GM15510 (cell line): ENCODE data around the gene PAPPA.

Source experiments
- POLR2A ChIP-seq: IDR thresholded peaks from 3 replicates; pipeline ENCODE4 v1.6.1; 2011; ENCODE audit warnings: borderline replicate concordance; ENCODE audit not compliant: insufficient read length; ENCODE audit errors: extremely low read depth

Gene PAPPA, protein sequence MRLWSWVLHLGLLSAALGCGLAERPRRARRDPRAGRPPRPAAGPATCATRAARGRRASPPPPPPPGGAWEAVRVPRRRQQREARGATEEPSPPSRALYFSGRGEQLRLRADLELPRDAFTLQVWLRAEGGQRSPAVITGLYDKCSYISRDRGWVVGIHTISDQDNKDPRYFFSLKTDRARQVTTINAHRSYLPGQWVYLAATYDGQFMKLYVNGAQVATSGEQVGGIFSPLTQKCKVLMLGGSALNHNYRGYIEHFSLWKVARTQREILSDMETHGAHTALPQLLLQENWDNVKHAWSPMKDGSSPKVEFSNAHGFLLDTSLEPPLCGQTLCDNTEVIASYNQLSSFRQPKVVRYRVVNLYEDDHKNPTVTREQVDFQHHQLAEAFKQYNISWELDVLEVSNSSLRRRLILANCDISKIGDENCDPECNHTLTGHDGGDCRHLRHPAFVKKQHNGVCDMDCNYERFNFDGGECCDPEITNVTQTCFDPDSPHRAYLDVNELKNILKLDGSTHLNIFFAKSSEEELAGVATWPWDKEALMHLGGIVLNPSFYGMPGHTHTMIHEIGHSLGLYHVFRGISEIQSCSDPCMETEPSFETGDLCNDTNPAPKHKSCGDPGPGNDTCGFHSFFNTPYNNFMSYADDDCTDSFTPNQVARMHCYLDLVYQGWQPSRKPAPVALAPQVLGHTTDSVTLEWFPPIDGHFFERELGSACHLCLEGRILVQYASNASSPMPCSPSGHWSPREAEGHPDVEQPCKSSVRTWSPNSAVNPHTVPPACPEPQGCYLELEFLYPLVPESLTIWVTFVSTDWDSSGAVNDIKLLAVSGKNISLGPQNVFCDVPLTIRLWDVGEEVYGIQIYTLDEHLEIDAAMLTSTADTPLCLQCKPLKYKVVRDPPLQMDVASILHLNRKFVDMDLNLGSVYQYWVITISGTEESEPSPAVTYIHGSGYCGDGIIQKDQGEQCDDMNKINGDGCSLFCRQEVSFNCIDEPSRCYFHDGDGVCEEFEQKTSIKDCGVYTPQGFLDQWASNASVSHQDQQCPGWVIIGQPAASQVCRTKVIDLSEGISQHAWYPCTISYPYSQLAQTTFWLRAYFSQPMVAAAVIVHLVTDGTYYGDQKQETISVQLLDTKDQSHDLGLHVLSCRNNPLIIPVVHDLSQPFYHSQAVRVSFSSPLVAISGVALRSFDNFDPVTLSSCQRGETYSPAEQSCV (N-terminal part only)

DNA sequence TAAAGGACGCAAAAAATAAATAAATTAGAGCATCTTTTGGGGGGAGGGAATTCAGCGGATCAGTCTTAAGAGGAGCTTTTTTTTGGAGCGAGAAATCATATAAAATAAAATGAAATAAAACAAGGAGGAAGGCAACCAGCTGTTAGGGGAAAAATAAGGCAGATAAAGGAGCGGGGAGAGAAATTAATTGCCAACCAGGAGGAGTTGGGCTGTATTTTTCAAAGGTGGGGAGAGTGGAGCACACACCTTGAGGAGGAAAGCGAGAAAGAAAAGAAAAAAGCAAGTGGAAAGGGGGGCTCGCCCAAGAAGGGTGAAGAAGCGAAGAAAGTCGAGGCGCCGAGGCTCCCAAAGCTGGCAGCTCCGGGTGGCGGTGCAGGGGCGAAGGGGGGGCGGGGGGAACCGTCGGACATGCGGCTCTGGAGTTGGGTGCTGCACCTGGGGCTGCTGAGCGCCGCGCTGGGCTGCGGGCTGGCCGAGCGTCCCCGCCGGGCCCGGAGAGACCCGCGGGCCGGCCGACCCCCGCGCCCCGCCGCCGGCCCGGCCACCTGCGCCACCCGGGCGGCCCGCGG is at the start of gene PAPPA:
PAPPA (plus strand) TSS at position 27 of the 569 bp plus-strand sequence; CDS start at position 409, 382 bp downstream.
- TF ChIP-seq POLR2A, result no peak

DNA sequence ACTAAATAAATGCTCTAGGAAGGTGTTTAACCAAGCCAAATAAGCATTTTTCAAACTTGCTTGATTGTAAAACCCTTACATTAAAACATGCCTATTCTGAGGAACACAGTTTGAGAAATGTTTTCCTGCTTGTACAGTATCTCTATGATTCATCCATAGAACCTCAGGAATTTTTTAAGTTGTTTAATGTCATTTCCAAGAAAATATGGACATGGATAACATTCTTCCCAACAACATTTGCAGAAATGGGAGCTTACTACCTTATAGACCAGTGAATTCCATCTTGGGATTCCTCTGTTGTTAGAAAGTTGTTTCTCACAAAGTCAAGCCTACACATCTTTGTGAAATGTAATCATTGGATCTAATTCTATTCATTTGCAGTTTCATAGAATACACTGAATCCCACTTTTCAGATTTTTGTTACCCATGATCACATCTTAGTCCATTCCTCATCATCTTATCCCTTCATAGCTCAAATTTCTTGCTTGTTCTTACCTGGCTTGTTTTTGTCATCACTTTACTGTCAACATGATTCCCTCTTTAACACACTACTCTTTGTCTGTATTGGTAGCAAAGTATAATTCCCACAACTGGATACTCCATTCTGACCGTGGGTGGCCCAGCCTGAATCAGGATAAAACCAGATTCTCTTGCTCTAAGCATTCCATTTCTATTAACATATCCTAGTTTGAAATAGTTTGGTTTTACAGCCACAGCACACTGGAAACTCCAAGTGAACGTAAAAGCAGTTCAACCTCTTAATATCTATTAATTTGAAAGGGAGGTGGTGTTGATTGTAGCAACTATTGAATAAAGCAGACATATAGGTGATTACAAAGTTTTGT is 49.4 kb upstream of the PAPPA start:
- TF ChIP-seq POLR2A, result no peak

DNA sequence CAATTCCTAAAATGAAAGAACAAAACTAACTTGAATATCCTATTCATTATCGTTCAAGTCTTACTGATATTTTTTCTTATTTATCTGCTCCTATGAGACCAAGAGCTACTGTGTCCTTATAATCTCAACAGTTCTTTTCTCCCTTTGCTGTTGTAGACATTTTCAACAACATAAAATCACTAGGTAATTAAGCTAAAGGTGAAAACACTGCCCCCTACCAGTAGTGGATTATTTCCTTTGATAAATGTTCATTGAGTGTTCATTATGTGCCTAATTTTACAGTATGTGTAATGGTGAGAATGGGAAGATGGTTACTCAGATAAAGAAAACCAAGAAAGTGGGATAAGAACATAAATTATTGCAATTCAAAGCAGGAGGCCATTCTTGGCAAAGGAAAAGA is 41.4 kb upstream of the PAPPA start:
- no peak for TF ChIP-seq POLR2A

DNA sequence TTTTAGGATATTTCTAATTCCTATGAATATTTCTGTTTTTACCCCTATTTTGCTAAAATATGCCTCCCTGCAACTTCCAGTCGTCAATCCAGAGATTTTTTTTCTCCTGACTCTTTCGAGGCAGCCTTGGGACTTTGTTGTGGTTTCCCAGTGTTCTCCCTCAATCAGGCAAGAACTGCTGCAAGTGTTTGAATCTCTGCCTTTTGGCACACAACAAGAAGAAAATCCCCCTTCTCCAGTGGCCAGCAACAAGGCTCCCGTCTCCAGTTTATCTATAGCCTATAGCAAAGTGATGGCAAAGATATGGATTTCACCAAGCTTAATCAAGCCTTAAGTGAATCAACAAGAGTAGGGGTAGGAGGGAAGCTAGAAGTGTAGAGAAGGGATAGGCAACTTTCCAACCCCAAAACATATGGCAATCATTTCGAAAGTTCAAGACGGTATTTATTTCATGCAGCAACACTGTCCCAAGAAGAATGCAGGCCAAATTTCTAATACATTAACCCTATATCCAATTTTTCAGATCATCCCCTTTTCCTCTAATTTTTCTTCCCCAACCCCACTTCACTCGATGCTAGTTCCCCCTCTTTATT is 37.7 kb upstream of the PAPPA start:
- no peak for TF ChIP-seq POLR2A

DNA sequence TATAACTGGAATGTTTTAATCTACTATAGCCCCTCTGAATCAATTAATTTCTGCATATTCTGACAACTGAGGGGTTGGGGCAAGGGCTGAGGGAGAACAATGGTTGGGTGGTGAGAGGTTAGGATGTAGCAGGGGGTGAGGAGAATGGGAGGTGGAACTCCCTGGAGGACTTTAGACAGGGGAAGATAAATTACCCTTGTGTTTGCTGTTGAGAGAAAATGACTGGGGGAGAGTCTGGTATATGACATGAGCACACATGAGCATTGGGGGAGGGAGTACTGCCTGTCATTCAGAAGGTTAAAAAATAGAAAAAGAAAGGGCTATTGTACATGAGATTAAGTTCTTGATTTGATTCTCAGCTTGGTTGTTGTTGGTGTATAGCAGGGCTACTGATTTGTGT is 37.2 kb upstream of the PAPPA start:
- no peak for TF ChIP-seq POLR2A

DNA sequence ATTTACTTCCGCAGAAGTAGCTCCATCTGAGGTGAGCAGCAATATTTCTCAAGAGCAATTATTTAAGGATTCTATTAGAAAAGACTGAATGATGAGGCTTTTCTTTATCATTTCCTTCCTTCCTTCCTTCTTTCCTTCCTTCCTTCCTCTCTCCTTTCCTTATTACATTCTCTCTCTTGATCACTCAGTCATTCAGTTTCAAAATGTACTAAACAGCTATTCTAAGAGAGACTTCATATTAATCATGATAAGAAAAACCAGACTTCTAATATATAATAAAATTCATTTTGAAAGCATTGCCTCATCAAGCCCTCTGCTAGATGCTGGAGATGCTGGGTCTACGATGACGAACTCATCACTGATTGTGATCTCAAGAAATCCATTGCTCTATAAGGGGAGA is 30.4 kb upstream of the PAPPA start:
- TF ChIP-seq POLR2A, result no peak

DNA sequence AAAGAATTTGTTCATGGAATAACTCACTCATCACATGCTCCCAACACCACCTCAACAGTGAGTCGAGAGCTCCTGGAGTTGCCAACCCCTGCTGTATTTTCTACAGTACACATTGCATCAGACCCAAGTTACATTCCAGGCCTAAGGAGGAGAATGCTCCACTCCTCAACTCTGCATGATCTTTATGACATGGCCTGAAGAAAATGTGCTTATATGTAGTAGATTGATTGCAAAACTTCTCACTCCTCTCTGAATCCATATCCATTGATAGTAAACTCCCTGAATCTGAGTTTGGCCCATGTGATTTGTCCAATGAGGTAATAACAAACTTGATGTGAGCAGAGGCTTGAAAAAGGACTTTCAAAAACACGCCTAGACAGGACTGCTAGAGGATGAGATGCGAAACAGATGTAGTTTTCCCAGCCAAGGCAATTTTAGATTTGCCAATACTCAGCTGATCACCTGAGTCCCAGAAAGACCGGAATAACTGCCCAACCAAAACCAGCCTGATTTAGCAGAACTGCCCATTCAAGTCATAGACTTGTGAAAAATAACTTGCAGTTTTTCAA is 29.0 kb upstream of the PAPPA start:
- TF ChIP-seq POLR2A, result no peak

DNA sequence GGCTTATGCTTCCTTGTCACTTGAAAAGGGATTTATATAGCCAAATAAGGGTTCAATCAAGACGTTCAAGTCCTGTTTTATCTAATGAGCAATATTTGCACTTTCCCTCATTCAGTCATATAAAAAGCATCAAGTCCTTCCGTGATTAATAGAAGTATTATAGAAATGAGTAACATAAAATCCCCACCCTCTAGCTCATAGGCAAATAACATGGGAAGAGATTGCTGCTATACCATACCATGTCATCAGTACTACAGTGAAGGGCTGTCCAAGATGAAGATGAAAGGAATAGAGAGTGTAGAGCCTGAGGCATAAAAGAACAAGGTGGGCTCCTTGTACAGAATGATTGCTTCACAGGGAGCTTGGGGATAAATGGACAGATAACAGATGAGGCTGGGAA is 20.4 kb upstream of the PAPPA start:
- no peak for TF ChIP-seq POLR2A

DNA sequence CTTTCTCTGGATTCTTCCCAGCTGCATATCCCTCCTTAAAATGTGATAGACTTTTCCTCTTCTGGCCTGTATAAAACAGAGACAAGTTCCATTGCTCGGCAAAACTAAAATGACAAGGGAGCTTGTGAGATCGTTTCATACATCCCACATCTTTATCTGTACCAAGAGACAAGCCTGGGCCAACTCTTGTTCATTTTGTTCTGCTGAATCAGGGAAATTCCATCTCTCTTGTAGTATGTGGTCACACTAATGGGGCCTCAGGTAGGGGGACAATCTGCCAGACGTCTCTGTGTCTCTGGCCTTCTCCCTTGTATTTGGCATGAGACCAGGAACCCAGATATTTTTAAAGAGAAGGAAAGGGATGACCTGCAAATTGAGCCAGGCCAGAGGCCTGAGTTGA is 18.6 kb upstream of the PAPPA start:
- TF ChIP-seq POLR2A, result no peak

DNA sequence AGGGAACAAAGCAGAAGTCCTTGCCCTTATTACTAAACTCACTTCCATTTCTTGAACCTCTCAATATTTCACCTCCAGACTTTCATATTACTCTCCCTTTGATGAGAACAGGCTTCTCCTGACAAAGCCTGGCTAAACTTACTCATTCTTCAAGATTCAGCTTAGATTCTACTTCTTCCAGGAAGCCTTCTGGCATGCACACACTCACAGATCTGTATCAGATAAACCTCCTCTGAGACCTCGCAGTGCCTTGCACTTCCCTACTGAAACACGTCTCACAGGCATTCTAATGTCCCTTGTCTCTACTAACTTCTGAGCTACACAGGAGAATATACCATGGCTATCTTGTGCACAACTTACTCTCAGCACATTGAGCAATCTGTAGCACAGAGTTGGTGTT is 16.6 kb upstream of the PAPPA start:
- TF ChIP-seq POLR2A, result no peak

DNA sequence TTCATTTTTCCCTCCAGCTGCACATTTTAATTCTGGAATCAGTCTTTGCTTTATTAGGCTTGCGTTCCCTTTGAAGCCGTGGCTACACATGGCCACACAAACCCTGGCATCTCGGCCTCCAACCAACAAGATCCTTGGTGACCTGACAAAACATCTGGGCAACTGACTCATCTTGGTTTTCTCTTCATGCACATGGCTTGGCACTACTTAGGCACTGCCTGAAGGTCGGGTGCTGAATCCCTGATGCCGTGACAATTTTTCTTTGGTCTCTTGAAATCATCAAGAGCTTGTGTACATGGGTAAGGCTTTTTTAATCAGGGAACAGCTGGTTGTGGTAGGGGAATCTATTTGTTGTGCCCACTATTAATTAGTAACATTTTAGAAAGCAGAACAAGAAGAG is 16.0 kb upstream of the PAPPA start:
- no peak for TF ChIP-seq POLR2A

DNA sequence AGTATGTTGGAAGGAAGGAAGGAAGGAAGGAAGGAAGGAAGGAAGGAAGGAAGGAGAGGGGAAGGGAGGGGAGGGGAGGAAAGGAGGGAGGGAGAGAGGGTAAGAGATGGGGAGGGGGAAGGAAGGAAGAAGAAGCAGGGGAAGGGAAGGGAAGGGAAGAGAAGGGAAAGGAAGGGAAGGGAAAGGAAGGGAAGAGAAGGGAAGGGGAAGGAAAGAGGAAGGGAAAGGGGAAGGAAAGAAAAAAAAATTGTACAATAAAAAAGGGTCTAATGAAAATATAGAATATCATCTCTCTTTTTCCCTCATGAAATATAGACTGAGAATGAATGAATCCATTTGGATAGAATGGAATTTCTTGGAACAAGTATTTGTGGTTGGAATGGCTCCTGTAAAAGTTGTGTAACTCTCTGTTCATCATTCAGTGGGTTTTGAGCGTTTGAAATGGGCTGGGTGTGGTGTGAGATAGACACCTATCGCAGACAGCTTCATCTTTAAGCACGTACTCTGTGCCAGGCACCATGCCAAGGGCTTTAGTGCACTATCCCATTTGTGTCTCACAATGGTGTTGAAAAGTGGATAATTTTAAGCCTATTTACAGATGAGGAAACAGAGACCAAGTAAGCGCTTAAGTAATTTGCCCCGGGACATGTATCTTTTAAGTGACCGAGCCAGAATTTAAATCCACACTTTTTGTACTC is 11.6 kb upstream of the PAPPA start:
- no peak for TF ChIP-seq POLR2A
